HepG2 (cell line): ENCODE results near the gene DOK5. TPM values are rescaled to one million over a fixed set of nuclear protein-coding genes. Genes with fewer than 3 reads are reported as not detected.

ENCODE experiments used
- ATAC-seq: fragments of 200-7000 bp; cut with Tn5 transposase; 3 replicates; pipeline ENCODE4 v1.9.1; 2020; ENCODE audit warnings: mild to moderate bottlenecking, moderate library complexity
- BruUV-seq: library from RNA; stranded (reverse); fragments of 400-500 nt; replicated peaks from 2 replicates; lab custom pipeline; 2021; lab: Mats Ljungman, UMichigan
- CTCF ChIA-PET: fragments of 300-600 bp; formaldehyde crosslinking; extraction: SDS; loops from one replicate; lab custom pipeline; 2021; ENCODE audit warnings: low total read pairs, inconsistent platforms, low intra/inter-chr PET ratio; lab: Yijun Ruan, JAX
- POLR2A ChIA-PET: fragments of 350-600 bp; sonication (Branson Sonifier 250); formaldehyde crosslinking; loops from one replicate; lab custom pipeline; 2020; ENCODE audit warnings: antibody characterized with exemption, inconsistent platforms; lab: Yijun Ruan, JAX
- DNase-seq: peaks from one replicate; pipeline ENCODE4 v3.0.0-alpha.2; 2015; ENCODE audit warnings: low spot score
- FAIRE-seq: peaks from 3 replicates; lab custom pipeline; 2011; peaks lifted over from hg19 to GRCh38; lab: Jason Lieb, UNC
- H2AFZ ChIP-seq: one replicate; pipeline ENCODE4 v1.6.1; 2011; ENCODE audit warnings: low read length, inconsistent platforms
- H3K27ac ChIP-seq: fragments of 300-600 bp; 3 replicates; pipeline ENCODE4 v1.8.0; 2011; ENCODE audit warnings: mixed run types, mild to moderate bottlenecking, mixed read lengths, low read length, inconsistent platforms; ENCODE audit not compliant: insufficient read depth; ENCODE audit errors: extremely low read length
- H3K27me3 ChIP-seq, 2 experiments: fragments of 200-600 bp in 1 of 2; 2 replicates in 1 of 2; 3 replicates in 1 of 2; pipeline versions ENCODE4 v1.6.0 to v1.8.0; 2011; ENCODE audit warnings: low read length in 2 of 2, mild to moderate bottlenecking in 2 of 2, moderate library complexity in 2 of 2, inconsistent platforms in 1 of 2; ENCODE audit not compliant: insufficient read depth in 2 of 2, control insufficient read depth in 1 of 2
- H3K36me3 ChIP-seq, 2 experiments: fragments of 200-600 bp in 1 of 2; replicated peaks in 1 of 2; 2 replicates in 1 of 2; 3 replicates in 1 of 2; pipeline versions ENCODE4 v1.5.1 to v1.8.0; 2011; ENCODE audit warnings: low read length in 2 of 2, inconsistent platforms in 1 of 2; ENCODE audit not compliant: insufficient read depth in 2 of 2, control insufficient read depth in 1 of 2
- H3K4me1 ChIP-seq: 2 replicates; pipeline ENCODE4 v1.5.1; 2012; ENCODE audit warnings: low read length, inconsistent platforms; ENCODE audit not compliant: insufficient read depth
- H3K4me2 ChIP-seq: 2 replicates; pipeline ENCODE4 v1.6.0; 2011; ENCODE audit warnings: low read depth, low read length, inconsistent platforms
- H3K4me3 ChIP-seq, 3 experiments: fragments of 200-600 bp in 1 of 3; sonication (generic), shearing (Covaris generic) in 1 of 3; replicated peaks in 1 of 3; 2 replicates each; pipeline ENCODE4 v1.5.1; 2011 to 2016; ENCODE audit warnings: low read length in 3 of 3, inconsistent platforms in 2 of 3, low read depth in 2 of 3, mild to moderate bottlenecking in 2 of 3, control low read depth in 1 of 3, mixed read lengths in 1 of 3; ENCODE audit not compliant: insufficient read depth in 1 of 3
- H3K79me2 ChIP-seq: one replicate; pipeline ENCODE4 v1.6.1; 2011; ENCODE audit warnings: low read length, inconsistent platforms; ENCODE audit not compliant: insufficient read depth
- H3K9ac ChIP-seq: 2 replicates; pipeline ENCODE4 v1.6.0; 2011; ENCODE audit warnings: mild to moderate bottlenecking, low read depth, low read length, inconsistent platforms; ENCODE audit not compliant: insufficient read depth
- H3K9me3 ChIP-seq: 2 replicates; pipeline ENCODE4 v1.5.1; 2012; ENCODE audit warnings: mild to moderate bottlenecking, low read length
- H4K20me1 ChIP-seq: 2 replicates; pipeline ENCODE4 v1.6.0; 2011; ENCODE audit warnings: inconsistent platforms, mild to moderate bottlenecking, low read length, moderate library complexity; ENCODE audit not compliant: insufficient read depth
- CENPT ChIP-seq: sonication (generic); formaldehyde crosslinking; IDR thresholded peaks from 2 replicates; pipeline ENCODE4 v1.8.0; 2022; ENCODE audit warnings: low read depth, mild to moderate bottlenecking, moderate library complexity, missing genetic modification reagents
- CREB1 ChIP-seq, 2 experiments: fragments of 450-650 bp in 1 of 2; IDR thresholded peaks; 2 replicates each; pipeline ENCODE4 v1.6.1; 2016 to 2017; ENCODE audit warnings: control low read depth in 1 of 2, mild to moderate bottlenecking in 1 of 2, missing compliant biosample characterization in 1 of 2, missing genetic modification characterization in 1 of 2
- FOXK1 ChIP-seq: sonication (generic); formaldehyde crosslinking; IDR thresholded peaks from 2 replicates; pipeline ENCODE4 v1.4.0; 2020; ENCODE audit warnings: low read depth, missing genetic modification reagents, borderline replicate concordance
- GTF2F1 ChIP-seq: fragments of 150-350 bp; IDR thresholded peaks from 2 replicates; pipeline ENCODE4 v1.6.1; 2014; ENCODE audit warnings: low read length
- KDM1A ChIP-seq: IDR thresholded peaks from 2 replicates; pipeline ENCODE4 v1.6.1; 2016; ENCODE audit warnings: missing compliant biosample characterization
- KMT2A ChIP-seq: sonication (generic); formaldehyde crosslinking; IDR thresholded peaks from 2 replicates; pipeline ENCODE4 v1.4.0; 2020; ENCODE audit warnings: missing genetic modification reagents
- NFIB ChIP-seq: sonication (generic); formaldehyde crosslinking; IDR thresholded peaks from 2 replicates; pipeline ENCODE4 v1.9.0; 2021; ENCODE audit warnings: missing genetic modification reagents, mild to moderate bottlenecking, borderline replicate concordance
- NFYB ChIP-seq: sonication (generic); formaldehyde crosslinking; IDR thresholded peaks from 2 replicates; pipeline ENCODE4 v1.4.0; 2020; ENCODE audit warnings: missing genetic modification reagents
- RBAK ChIP-seq: sonication (generic); formaldehyde crosslinking; IDR thresholded peaks from 2 replicates; pipeline ENCODE4 v1.5.1; 2020; ENCODE audit warnings: mild to moderate bottlenecking, missing genetic modification reagents
- SP2 ChIP-seq: sonication (generic); formaldehyde crosslinking; IDR thresholded peaks from 2 replicates; pipeline ENCODE4 v1.5.1; 2020; ENCODE audit warnings: mild to moderate bottlenecking, missing genetic modification reagents
- ZMAT5 ChIP-seq: sonication (generic); formaldehyde crosslinking; IDR thresholded peaks from 2 replicates; pipeline ENCODE4 v1.5.0; 2020; ENCODE audit warnings: mild to moderate bottlenecking, low read depth, missing genetic modification reagents, borderline replicate concordance
- ZNF10 ChIP-seq: sonication (generic); formaldehyde crosslinking; IDR thresholded peaks from 2 replicates; pipeline ENCODE4 v1.4.0; 2020; ENCODE audit warnings: mild to moderate bottlenecking, low read depth, missing genetic modification reagents, borderline replicate concordance
- ZNF446 ChIP-seq: sonication (generic); formaldehyde crosslinking; IDR thresholded peaks from 2 replicates; pipeline ENCODE4 v1.5.0; 2020; ENCODE audit warnings: mild to moderate bottlenecking, missing genetic modification reagents
- WGBS: methylation state at CpG from one replicate; pipeline ENCODE4 v1.1.6; 2017; ENCODE audit warnings: low lambda C conversion rate; 5-methylcytosine and 5-hydroxymethylcytosine counted together
- in situ Hi-C: cut with HindIII; loops from 2 replicates; pipeline ENCODE4 v1.10.0; 2017; ENCODE audit warnings: low pct_unique_long_range_greater_than_20kb; ENCODE audit not compliant: extremely low pct_ligation_motif_present
- intact Hi-C: fragments of 100-400 bp; cut with micrococcal nuclease; formaldehyde crosslinking; loops from one replicate; pipeline ENCODE4 v1.10.0; 2022; ENCODE audit not compliant: unreplicated experiment
- polyA plus RNA-seq, 8 experiments: library from polyadenylated mRNA; depleted of rRNA in 3 of 8; stranded (reverse) in 7 of 8; unstranded in 1 of 8; fragments of >200 nt; fragmentation: Illumina TruSeq in 4 of 8; extraction: Trizol in 4 of 8; gene quantifications; 2 replicates each; pipeline versions ENCODE4 v1.2.1 to v1.2.3, GENCODE V29; 2011 to 2016; ENCODE audit warnings: low read depth in 4 of 8, missing spikeins in 1 of 8, mixed read lengths in 1 of 8; ENCODE audit not compliant: insufficient read depth in 1 of 8
- total RNA-seq, 5 experiments: library from RNA; depleted of rRNA; stranded (reverse); fragments of >200 nt; fragmentation: Illumina TruSeq; extraction: Trizol; gene quantifications; 2 replicates each; pipeline ENCODE4 v1.2.3, GENCODE V29; 2016; ENCODE audit warnings: low read depth in 1 of 5

The DOK5 gene
- total and polyA plus RNA-seq, 2 of the 13 experiments (the other 11 are each of a cell fraction or from before 2014, with no cell fraction given) = not detected

- no peaks in the 10 kb centered on the region for H3K9me3 ChIP-seq
- no peak for ATAC-seq
- TF ChIP-seq RBAK (CRISPR knock-in tag) (no peak), CREB1 (IDR thresholded peaks at IDR 0.05) (no peak), CREB1 (CRISPR knock-in tag; IDR thresholded peaks at IDR 0.05) (no peak), KMT2A (no peak), ZNF446 (CRISPR knock-in tag) (no peak), NFYB (CRISPR knock-in tag) (no peak), FOXK1 (no peak), ZMAT5 (CRISPR knock-in tag) (no peak), SP2 (CRISPR knock-in tag) (no peak), CENPT (CRISPR knock-in tag) (no peak), GTF2F1 (no peak), ZNF10 (CRISPR knock-in tag) (no peak), NFIB (CRISPR knock-in tag) (no peak), KDM1A (CRISPR knock-in tag) (no peak)
- no peak overlapping the region for H2AFZ ChIP-seq
- DNase-seq = no peak
- ChIA-PET POLR2A (no interaction called here), CTCF (no interaction called here)
- H3K4me2 ChIP-seq = no peak overlapping the region
- no peaks in the 10 kb centered on the region for H3K79me2 ChIP-seq
- no peak overlapping the region for H3K4me3 ChIP-seq
- in situ Hi-C loops = no loop called here
- no peaks in the 10 kb centered on the region for H3K4me1 ChIP-seq
- no peak for FAIRE-seq
- no peaks in the 10 kb centered on the region for H3K36me3 ChIP-seq
- peaks cover 0 to 9% of the 10 kb centered on the region in 2 experiments; a peak in 2 of 5 replicates for H3K27me3 ChIP-seq
- no peak overlapping the region for H3K9ac ChIP-seq
- H4K20me1 ChIP-seq = no peaks in the 10 kb centered on the region
- under 1% methylated on average over 6 of the region's 6 CpGs for WGBS
- H3K27ac ChIP-seq = no peak overlapping the region
- BruUV-seq = no TSS peak
- intact Hi-C loops = no loop called here
Measured at GRCh38 chr20:54618412-54618811, 143.0 kb downstream of the DOK5 start.
